NCI-H2171 (cell line): ENCODE results near the gene LMO4.

Source experiments
- DNase-seq: peaks from one replicate; lab custom pipeline; 2025; lab: John Stamatoyannopoulos, UW

The LMO4 gene, protein sequence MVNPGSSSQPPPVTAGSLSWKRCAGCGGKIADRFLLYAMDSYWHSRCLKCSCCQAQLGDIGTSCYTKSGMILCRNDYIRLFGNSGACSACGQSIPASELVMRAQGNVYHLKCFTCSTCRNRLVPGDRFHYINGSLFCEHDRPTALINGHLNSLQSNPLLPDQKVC

DNA sequence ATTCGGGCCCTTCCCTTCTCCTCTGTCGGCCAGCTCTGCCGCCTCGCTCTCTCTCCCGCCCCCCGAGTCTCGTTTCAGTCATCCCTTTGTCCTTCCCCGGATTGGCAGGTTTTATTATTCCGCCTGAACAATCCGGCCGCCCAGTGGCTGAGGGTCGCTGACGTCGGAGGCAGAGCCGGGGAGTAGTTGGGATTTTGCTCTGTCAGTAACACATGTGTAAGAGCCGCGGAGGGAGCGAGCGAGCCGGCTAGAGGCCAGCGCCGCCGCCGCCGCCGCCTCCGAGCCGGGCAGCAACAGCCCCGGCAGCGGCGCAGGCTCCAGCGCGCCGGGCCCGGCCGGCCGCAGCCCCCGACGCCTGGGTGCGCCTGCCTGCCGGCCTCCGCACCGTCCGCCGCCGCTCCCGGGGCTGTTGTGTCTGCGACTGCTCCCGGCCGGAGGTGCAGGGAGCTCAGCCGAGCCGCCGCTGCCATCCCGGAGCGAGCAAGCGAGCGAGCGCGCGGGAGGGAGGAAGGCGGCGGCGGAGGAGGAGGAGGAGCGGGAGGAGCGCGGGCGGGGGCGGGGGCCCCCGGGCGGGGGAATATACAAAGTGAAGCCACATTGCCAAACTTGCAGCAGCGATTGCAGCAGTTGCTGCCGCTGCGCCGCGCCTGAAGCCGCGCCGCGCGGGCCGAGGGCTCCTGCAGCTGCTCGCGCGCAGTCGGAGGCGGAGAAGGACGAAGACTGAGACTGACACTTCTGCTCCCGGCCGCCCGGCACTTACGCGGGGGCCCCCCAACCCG, at the start of gene LMO4:
Gene LMO4 (plus strand): TSS at position 609 of the 779 bp plus-strand sequence. CDS start 3,136 bp downstream, outside the sequence.
- DNase-seq, result peak; percentile 91

GRCh38 chr1:87279536-87279875, 49.2 kb upstream of the LMO4 start:
- no peak for DNase-seq

- no peak for DNase-seq
These were observed 48.6 kb upstream of the LMO4 start for GRCh38 chr1:87279966-87280535.

DNA sequence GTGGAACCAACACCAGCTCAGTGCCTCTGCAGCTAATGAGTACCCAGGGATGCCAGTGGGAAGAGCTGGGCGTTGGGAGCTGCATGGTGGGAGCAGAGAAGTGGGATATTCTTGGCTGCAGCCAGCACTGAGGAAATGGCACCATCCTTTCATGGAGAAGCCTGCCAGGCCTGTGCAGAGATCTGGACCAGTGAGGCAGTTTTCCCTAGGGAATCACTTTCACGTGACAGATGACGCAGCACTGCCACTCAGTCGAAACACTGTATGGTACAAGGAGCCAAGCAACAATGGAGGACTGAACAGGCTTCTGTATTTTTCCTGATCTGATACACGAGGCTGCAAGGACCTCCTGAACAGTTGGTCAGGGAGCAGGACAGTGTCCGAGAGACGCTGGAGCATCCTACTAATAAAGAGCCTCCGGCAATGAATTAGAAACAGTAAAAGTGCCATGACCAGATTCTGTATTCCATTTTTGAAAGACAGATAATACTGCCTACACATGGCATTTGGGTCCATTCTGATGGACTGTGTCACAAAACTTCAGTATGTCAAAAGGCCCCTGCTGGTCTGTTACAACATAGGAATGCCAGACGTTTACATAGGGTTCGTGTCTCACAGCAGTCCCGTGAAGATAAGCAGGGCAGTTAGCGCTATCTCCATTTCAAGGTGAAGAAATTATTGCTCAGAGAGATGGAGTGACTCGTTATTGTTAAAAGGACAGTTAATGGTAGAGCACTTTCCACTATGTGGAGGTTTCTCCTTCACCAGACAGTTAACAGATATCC, 44.0 kb upstream of the LMO4 start:
- no peak for DNase-seq

DNA sequence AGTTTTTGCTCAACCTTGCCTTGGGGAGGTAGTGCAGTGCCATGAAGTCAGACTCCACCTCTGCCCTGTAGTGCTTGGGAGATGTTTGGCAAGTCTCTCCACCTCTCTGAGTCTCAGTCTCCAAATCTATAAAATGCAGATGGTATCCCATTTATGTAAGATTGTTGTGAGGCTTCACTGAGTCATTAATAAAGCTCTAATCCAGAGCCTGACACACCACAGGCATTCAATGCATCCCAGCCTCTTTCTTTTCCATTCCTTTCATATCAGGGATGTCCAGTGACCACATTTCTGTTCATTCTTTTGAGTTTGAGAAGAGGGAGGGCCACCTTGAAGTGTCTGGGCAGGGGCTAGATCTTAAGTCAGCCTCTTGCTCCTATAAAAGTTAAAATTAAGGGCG, 37.6 kb upstream of the LMO4 start:
- no peak for DNase-seq

DNA sequence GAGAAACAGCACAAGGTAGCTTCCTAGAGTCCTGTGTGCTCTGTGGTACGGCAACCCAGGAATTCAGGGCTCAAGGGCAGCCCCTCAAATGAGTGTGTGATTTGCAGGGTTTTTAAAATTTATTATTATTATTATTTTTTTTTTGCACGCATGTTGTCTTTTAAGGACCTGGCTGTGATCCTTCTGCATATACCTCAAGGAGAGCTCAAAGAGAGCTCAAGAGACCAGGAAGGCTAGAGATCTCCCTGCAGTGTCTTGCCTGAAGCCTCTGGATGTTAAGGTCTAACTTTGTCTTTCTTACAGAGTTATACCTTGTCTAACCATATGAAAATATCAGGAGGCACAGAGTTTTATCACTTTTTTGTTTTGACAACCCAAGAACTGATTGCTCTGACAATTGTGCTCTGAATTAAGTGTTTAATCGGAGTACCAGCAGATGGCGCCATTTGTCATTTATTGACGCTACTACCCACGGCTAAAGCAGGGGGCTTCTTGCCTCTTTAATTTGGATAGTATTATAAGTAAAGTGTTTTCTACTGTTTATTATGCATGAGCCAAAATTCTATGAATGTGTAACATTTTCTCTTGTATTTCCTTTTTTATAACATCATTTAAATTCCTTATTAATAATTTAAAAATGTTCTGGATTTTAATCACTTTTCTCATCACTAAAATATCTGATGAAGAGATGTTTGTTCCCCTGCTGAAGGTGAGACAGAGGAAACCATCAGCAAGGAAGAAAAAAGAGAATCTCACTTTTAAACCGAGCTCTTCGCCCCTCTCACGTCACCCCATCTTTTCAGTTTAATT, 35.8 kb upstream of the LMO4 start:
- DNase-seq, result peak; percentile 24

- no peak for DNase-seq
These were observed 34.0 kb upstream of the LMO4 start for GRCh38 chr1:87294633-87295032.

DNA sequence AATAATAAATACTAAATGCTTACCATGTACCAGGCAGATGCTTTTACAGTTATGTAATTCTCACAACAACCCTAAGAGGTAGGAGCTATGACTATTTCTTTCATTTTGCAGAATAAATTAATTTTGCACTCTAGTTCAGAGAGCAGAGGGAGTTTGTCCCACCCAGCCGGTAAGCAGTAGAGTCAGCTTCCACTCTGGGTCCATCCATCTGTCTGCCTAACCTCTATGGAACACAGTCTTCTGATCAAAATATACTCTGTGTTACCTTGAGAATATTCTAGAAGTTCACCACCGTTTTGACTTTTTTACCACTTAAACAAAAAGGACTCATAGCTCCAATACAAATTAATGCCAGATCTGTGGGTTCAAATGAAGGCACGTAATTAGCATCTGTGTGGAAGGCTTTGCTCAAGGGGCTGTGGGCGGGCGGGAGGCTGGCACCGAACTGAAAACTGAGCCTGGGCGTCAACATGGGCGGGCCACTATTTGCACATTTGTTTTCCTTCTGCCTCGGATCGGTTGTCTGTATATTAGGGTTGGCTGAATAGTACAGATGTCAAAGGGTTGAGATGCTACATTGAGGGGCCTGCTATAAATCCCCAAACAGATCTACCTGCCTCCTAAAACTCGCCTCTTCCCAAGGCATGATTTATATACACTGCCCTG, 33.1 kb upstream of the LMO4 start:
- DNase-seq, result no peak

- no peak for DNase-seq
These were observed 32.5 kb upstream of the LMO4 start for GRCh38 chr1:87296206-87296605.

DNA sequence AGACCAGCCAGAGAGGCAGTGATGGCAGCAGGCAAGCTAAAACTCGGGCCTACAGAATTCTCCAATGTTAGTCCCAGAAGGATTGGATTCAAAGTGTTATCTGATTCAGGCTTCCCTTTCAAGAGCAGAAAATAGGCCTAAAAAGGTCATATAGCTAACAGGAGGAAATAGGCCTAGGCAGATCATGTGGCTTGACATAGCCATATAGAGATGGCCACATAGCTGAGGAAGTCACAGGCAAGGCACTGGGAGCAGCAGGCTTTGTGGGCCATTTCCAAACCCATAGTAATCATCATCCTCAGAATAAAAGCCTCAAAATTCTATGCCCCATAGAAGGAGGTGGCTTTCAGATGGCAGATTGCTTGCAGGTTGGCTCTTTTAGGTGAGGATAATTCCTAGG, 29.0 kb upstream of the LMO4 start:
- no peak for DNase-seq

GRCh38 chr1:87300628-87301027, 28.1 kb upstream of the LMO4 start:
- DNase-seq, result no peak

- DNase-seq, result no peak
These were observed 23.5 kb upstream of the LMO4 start for GRCh38 chr1:87305151-87305550.

DNA sequence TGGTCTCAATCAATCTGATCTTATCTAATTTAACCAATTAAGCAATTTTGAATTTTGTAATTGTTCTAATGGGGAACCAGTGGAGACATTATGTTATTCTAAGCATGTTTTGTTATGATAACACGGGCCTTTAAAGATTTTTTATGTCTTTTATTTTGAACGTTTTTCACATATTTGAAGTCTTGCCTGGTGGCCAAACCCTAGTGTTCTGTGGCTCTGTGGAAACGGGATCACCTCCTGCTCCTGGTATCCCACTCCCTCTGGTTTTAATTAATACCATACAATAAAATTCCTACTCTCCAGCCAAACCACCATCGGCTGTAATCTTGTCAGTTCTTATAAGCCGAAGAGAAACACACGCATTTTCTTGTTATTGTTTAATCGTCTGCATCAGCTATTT, 22.9 kb upstream of the LMO4 start:
- no peak for DNase-seq

GRCh38 chr1:87307306-87307705, 21.4 kb upstream of the LMO4 start:
- no peak for DNase-seq

- no peak for DNase-seq
These were observed 20.7 kb upstream of the LMO4 start for GRCh38 chr1:87307931-87308330.

GRCh38 chr1:87314091-87314490, 14.6 kb upstream of the LMO4 start:
- DNase-seq, result no peak

- no peak for DNase-seq
These were observed 10.5 kb upstream of the LMO4 start for GRCh38 chr1:87318056-87318650.

GRCh38 chr1:87318806-87319205, 9.9 kb upstream of the LMO4 start:
- DNase-seq, result no peak

- DNase-seq, result no peak
These were observed 2.5 kb upstream of the LMO4 start for GRCh38 chr1:87325982-87326738.
